H1 (cell line): ENCODE measurements around the gene SLC7A14. TPM values are rescaled to one million over a fixed set of nuclear protein-coding genes. Genes with fewer than 3 reads are reported as not detected.

ENCODE experiments used
- CTCF ChIA-PET: fragments of 300-600 bp; sonication (Branson Sonifier 250); formaldehyde crosslinking; loops from one replicate; lab custom pipeline; 2021; ENCODE audit not compliant: partially characterized antibody; lab: Charles Lee
- POLR2A ChIA-PET: fragments of 300-600 bp; sonication (Branson Sonifier 250); formaldehyde crosslinking; loops from one replicate; lab custom pipeline; 2021; ENCODE audit warnings: inconsistent platforms; ENCODE audit not compliant: partially characterized antibody; lab: Charles Lee
- DNase-seq, 2 experiments: peaks; one replicate each; pipeline versions ENCODE4 v3.0.0 to v3.0.0-alpha.2; 2010 to 2022; ENCODE audit warnings: low spot score in 2 of 2, low read depth in 1 of 2, mixed read lengths in 1 of 2
- FAIRE-seq: peaks from 2 replicates; lab custom pipeline; 2011; peaks lifted over from hg19 to GRCh38; lab: Jason Lieb, UNC
- H2AFZ ChIP-seq: 2 replicates; pipeline ENCODE4 v1.8.1; 2012; ENCODE audit warnings: low read length, inconsistent platforms
- H2AK5ac ChIP-seq: 2 replicates; pipeline ENCODE4 v1.6.1; 2013; ENCODE audit warnings: low read depth, low read length
- H2BK120ac ChIP-seq: replicated peaks from 2 replicates; pipeline ENCODE3; 2013; ENCODE audit warnings: low read depth, low read length, inconsistent platforms
- H2BK12ac ChIP-seq: 2 replicates; pipeline ENCODE4 v1.6.1; 2013; ENCODE audit warnings: low read depth, low read length
- H2BK15ac ChIP-seq: 2 replicates; pipeline ENCODE4 v1.6.1; 2013; ENCODE audit warnings: low read length
- H2BK20ac ChIP-seq: 2 replicates; pipeline ENCODE4 v1.6.1; 2013; ENCODE audit warnings: low read length
- H2BK5ac ChIP-seq: 2 replicates; pipeline ENCODE4 v1.6.1; 2013; ENCODE audit warnings: low read depth, low read length
- H3K14ac ChIP-seq: 2 replicates; pipeline ENCODE4 v1.6.1; 2013; ENCODE audit warnings: inconsistent platforms; ENCODE audit not compliant: insufficient read length
- H3K18ac ChIP-seq: 2 replicates; pipeline ENCODE4 v1.6.1; 2013; ENCODE audit warnings: low read length; ENCODE audit errors: extremely low read depth
- H3K23ac ChIP-seq: 2 replicates; pipeline ENCODE4 v1.6.1; 2013; ENCODE audit warnings: inconsistent platforms; ENCODE audit not compliant: insufficient read length
- H3K23me2 ChIP-seq: 2 replicates; pipeline ENCODE4 v1.6.1; 2013; ENCODE audit warnings: low read depth, low read length
- H3K27ac ChIP-seq: 2 replicates; pipeline ENCODE4 v1.6.1; 2011; ENCODE audit warnings: low read depth, low read length, inconsistent platforms
- H3K27me3 ChIP-seq, 4 experiments: replicated peaks in 1 of 4; 1 replicate in 1 of 4; 2 replicates in 3 of 4; pipeline versions ENCODE4 v1.6.1 to v1.8.1; 2011 to 2013; ENCODE audit warnings: low read length in 3 of 4, mild to moderate bottlenecking in 3 of 4, inconsistent platforms in 2 of 4, mixed read lengths in 2 of 4, moderate library complexity in 1 of 4; ENCODE audit not compliant: control insufficient read depth in 3 of 4, insufficient read depth in 3 of 4; ENCODE audit errors: extremely low read depth in 1 of 4
- H3K36me3 ChIP-seq, 4 experiments: 2 replicates each; pipeline versions ENCODE4 v1.6.1 to v1.8.1; 2011 to 2013; ENCODE audit warnings: mild to moderate bottlenecking in 4 of 4, low read length in 3 of 4, moderate library complexity in 2 of 4, control low read depth in 1 of 4, inconsistent platforms in 1 of 4; ENCODE audit not compliant: insufficient read depth in 4 of 4, control insufficient read depth in 2 of 4
- H3K4ac ChIP-seq: replicated peaks from 2 replicates; pipeline ENCODE3; 2013; ENCODE audit warnings: low read length, low read depth, mixed read lengths, inconsistent platforms; ENCODE audit not compliant: insufficient read length
- H3K4me1 ChIP-seq, 4 experiments: replicated peaks in 1 of 4; 1 replicate in 1 of 4; 2 replicates in 3 of 4; pipeline versions ENCODE4 v1.6.1 to v1.8.1; 2011 to 2013; ENCODE audit warnings: low read length in 3 of 4, inconsistent platforms in 2 of 4, mixed read lengths in 1 of 4; ENCODE audit not compliant: insufficient read depth in 4 of 4, control insufficient read depth in 3 of 4
- H3K4me2 ChIP-seq, 2 experiments: 2 replicates each; pipeline versions ENCODE4 v1.6.1 to v1.8.1; 2011 to 2013; ENCODE audit warnings: low read depth in 2 of 2, low read length in 2 of 2, control low read depth in 1 of 2, inconsistent platforms in 1 of 2, mild to moderate bottlenecking in 1 of 2; ENCODE audit not compliant: insufficient read depth in 1 of 2
- H3K4me3 ChIP-seq, 4 experiments: fragments of 200-600, 300-600 bp in 1 of 4; sonication (generic), shearing (Covaris generic), sonication (Bioruptor Twin) in 1 of 4; 2 replicates each; pipeline versions ENCODE4 v1.5.1 to v1.8.1; 2011 to 2016; ENCODE audit warnings: low read length in 4 of 4, low read depth in 3 of 4, control low read depth in 2 of 4, inconsistent platforms in 2 of 4, mild to moderate bottlenecking in 2 of 4, mixed read lengths in 1 of 4, moderate library complexity in 1 of 4; ENCODE audit not compliant: insufficient read depth in 2 of 4; ENCODE audit errors: extremely low read depth in 1 of 4
- H3K56ac ChIP-seq: replicated peaks from 2 replicates; pipeline ENCODE3; 2013; ENCODE audit warnings: low read depth, mild to moderate bottlenecking, mixed read lengths, low read length, inconsistent platforms; ENCODE audit not compliant: insufficient read length
- H3K79me1 ChIP-seq: 2 replicates; pipeline ENCODE4 v1.6.1; 2013; ENCODE audit warnings: low read depth, low read length, control low read depth
- H3K79me2 ChIP-seq, 2 experiments: 2 replicates each; pipeline versions ENCODE4 v1.6.1 to v1.8.1; 2012 to 2013; ENCODE audit warnings: low read length in 2 of 2, mild to moderate bottlenecking in 2 of 2, inconsistent platforms in 1 of 2; ENCODE audit not compliant: insufficient read depth in 2 of 2, control insufficient read depth in 1 of 2
- H3K9ac ChIP-seq, 4 experiments: replicated peaks in 1 of 4; 1 replicate in 1 of 4; 2 replicates in 3 of 4; pipeline versions ENCODE4 v1.6.1 to v1.8.1; 2011 to 2013; ENCODE audit warnings: low read depth in 3 of 4, low read length in 3 of 4, control low read depth in 2 of 4, mild to moderate bottlenecking in 2 of 4, moderate library complexity in 2 of 4, inconsistent platforms in 1 of 4; ENCODE audit errors: extremely low read depth in 1 of 4
- H3K9me3 ChIP-seq, 2 experiments: 2 replicates each; pipeline versions ENCODE4 v1.6.1 to v1.8.1; 2012 to 2013; ENCODE audit warnings: mild to moderate bottlenecking in 2 of 2, moderate library complexity in 2 of 2, control low read depth in 1 of 2, inconsistent platforms in 1 of 2, low read depth in 1 of 2, low read length in 1 of 2, mixed read lengths in 1 of 2; ENCODE audit not compliant: insufficient read depth in 2 of 2
- H4K20me1 ChIP-seq, 2 experiments: replicated peaks in 1 of 2; 2 replicates each; pipeline versions ENCODE3 to v1.8.1; 2011 to 2013; ENCODE audit warnings: inconsistent platforms in 2 of 2, low read length in 2 of 2, mild to moderate bottlenecking in 1 of 2; ENCODE audit not compliant: insufficient read depth in 2 of 2, control insufficient read depth in 1 of 2
- H4K5ac ChIP-seq: 2 replicates; pipeline ENCODE4 v1.6.1; 2013; ENCODE audit warnings: low read length, low read depth, mixed read lengths, inconsistent platforms; ENCODE audit not compliant: insufficient read length
- H4K8ac ChIP-seq: 2 replicates; pipeline ENCODE4 v1.8.0; 2013; ENCODE audit warnings: mild to moderate bottlenecking, moderate library complexity, low read length, inconsistent platforms; ENCODE audit not compliant: insufficient read depth; ENCODE audit errors: extremely low read depth
- H4K91ac ChIP-seq: replicated peaks from 2 replicates; pipeline ENCODE3; 2013; ENCODE audit warnings: low read length, mixed read lengths, inconsistent platforms; ENCODE audit not compliant: insufficient read length
- ATF3 ChIP-seq: IDR thresholded peaks from 2 replicates; pipeline ENCODE4 v1.6.1; 2011; ENCODE audit warnings: low read depth, mild to moderate bottlenecking, low read length; ENCODE audit not compliant: insufficient read depth
- BRCA1 ChIP-seq: IDR thresholded peaks from 2 replicates; pipeline ENCODE4 v1.6.1; 2012; ENCODE audit warnings: low read depth, low read length, improper control_type of control experiment
- CEBPB ChIP-seq: IDR thresholded peaks from 2 replicates; pipeline ENCODE4 v1.6.1; 2012; ENCODE audit warnings: low read depth, low read length
- CHD2 ChIP-seq: IDR thresholded peaks from 2 replicates; pipeline ENCODE4 v1.6.1; 2012; ENCODE audit warnings: low read length, improper control_type of control experiment
- CTBP2 ChIP-seq: IDR thresholded peaks from 2 replicates; pipeline ENCODE4 v1.7.0; 2011; ENCODE audit warnings: borderline replicate concordance, mild to moderate bottlenecking, moderate library complexity, mixed read lengths, low read length; ENCODE audit not compliant: insufficient read depth, insufficient read length
- JUN ChIP-seq: IDR thresholded peaks from 2 replicates; pipeline ENCODE4 v1.6.1; 2011; ENCODE audit warnings: low read depth, mild to moderate bottlenecking, improper control_type of control experiment, low read length
- KDM5A ChIP-seq: fragments of 200-600 bp; IDR thresholded peaks from 2 replicates; pipeline ENCODE4 v1.7.1; 2012; ENCODE audit warnings: mild to moderate bottlenecking, low read length, inconsistent platforms, mixed read lengths
- PHF8 ChIP-seq: fragments of 200-600 bp; sonication (generic); conservative IDR thresholded peaks from 2 replicates; pipeline ENCODE4 v1.7.1; 2012; ENCODE audit warnings: low read depth, mild to moderate bottlenecking, inconsistent platforms, low read length, moderate library complexity
- RBBP5 ChIP-seq: IDR thresholded peaks from 2 replicates; pipeline ENCODE4 v1.7.1; 2012; ENCODE audit warnings: low read depth, mild to moderate bottlenecking, inconsistent platforms, low read length, moderate library complexity, borderline replicate concordance
- SIRT6 ChIP-seq: IDR thresholded peaks from one replicate; pipeline ENCODE4 v1.7.1; 2012; ENCODE audit warnings: low read length, inconsistent platforms
- SUZ12 ChIP-seq: fragments of 200-600 bp; sonication (generic); IDR thresholded peaks from 2 replicates; pipeline ENCODE4 v1.6.1; 2012; ENCODE audit warnings: mild to moderate bottlenecking, inconsistent platforms, low read length, moderate library complexity, mixed read lengths
- WGBS, 2 experiments: shearing (Covaris generic) in 1 of 2; methylation state at CpG; one replicate each; pipeline versions ENCODE4 v1.1.6 to v1.1.7; 2013 to 2015; ENCODE audit warnings: low lambda C conversion rate in 2 of 2, mixed read lengths in 2 of 2, inconsistent platforms in 1 of 2, low coverage in 1 of 2, missing lambda C conversion rate in 1 of 2; ENCODE audit not compliant: insufficient replicate concordance in 2 of 2, insufficient coverage in 1 of 2, insufficient read length in 1 of 2; ENCODE audit errors: extremely low coverage in 1 of 2, missing lambda C conversion rate in 1 of 2; 5-methylcytosine and 5-hydroxymethylcytosine counted together
- polyA plus RNA-seq, 7 experiments: library from polyadenylated mRNA; depleted of rRNA in 3 of 7; stranded (reverse) in 5 of 7; unstranded in 2 of 7; fragments of >200 nt in 5 of 7; fragments of 200-250 nt in 2 of 7; gene quantifications; 1 replicate in 5 of 7; 2 replicates in 1 of 7; 4 replicates in 1 of 7; pipeline versions ENCODE4 v1.2.1 to v1.2.3, GENCODE V29; 2011 to 2013; ENCODE audit warnings: missing spikeins in 2 of 7, mixed read lengths in 2 of 7
- total RNA-seq: library from RNA; stranded (reverse); fragmentation: NEBNext Ultra II Directional; extraction: Animal tissue kit (Norgen Biotek cat#: 25700); gene quantifications from 2 replicates; pipeline ENCODE4 v1.2.1, GENCODE V29; 2021

Gene SLC7A14
- total and polyA plus RNA-seq, 2 of the 8 experiments (the other 6 are each of a cell fraction or from before 2014, with no cell fraction given) = 0.21 to 0.95 TPM

GRCh38 chr3:170470063-170471016 lies 115.5 kb downstream of the SLC7A14 start:
- Histone ChIP-seq H3K4me2 (0 out of 4 replicates have a peak overlapping the region, but pooled peaks of 1 of the 2 experiments have one; percentile 4), H3K23me2 (no peaks in the 10 kb centered on the region), H2BK20ac (no peak overlapping the region), H2BK12ac (no peak overlapping the region), H2AFZ (peak overlapping the region; percentile 85), H3K9me3 (no peaks in the 10 kb centered on the region), H3K79me1 (no peaks in the 10 kb centered on the region), H3K9ac (no peak overlapping the region), H4K8ac (no peak overlapping the region), H3K4me1 (peaks cover 0 to 6% (median 0%) of the 10 kb centered on the region in 4 experiments; a peak in 1 of 7 replicates), H4K20me1 (no peaks in the 10 kb centered on the region), H3K4ac (no peak overlapping the region), H2BK5ac (no peak overlapping the region), H3K27me3 (no peaks in the 10 kb centered on the region), H3K27ac (no peak overlapping the region; the same call in 1 of the 2 replicates), H2AK5ac (no peak overlapping the region), H3K23ac (no peak overlapping the region), H3K56ac (no peak overlapping the region), H2BK15ac (no peak overlapping the region), H4K91ac (no peak overlapping the region), H2BK120ac (no peak overlapping the region), H3K79me2 (no peaks in the 10 kb centered on the region), H3K18ac (no peak overlapping the region), H3K14ac (no peak overlapping the region), H3K36me3 (no peaks in the 10 kb centered on the region), H3K4me3 (no peak overlapping the region), H4K5ac (no peak overlapping the region)
- 87% methylated on average over 8 of the region's 9 CpGs; no CpG with 5 or more reads in 1 of the 2 experiments for WGBS, 2 experiments
- FAIRE-seq = no peak
- ChIA-PET POLR2A (interaction anchor here (0.8 kb wide), 1 partner anchor 53 kb away, joined by 3 read pairs; no protein-coding TSS in a partner anchor), CTCF (interaction anchor here (0.7 to 2.1 kb wide), 5 partner anchors 25 to 341 kb away, joined by 3 to 6 read pairs (median 3); no protein-coding TSS in a partner anchor)
- peak in 1 of 2 experiments; percentile 26 for DNase-seq
- TF ChIP-seq CTBP2 (no peak), JUN (no peak), SUZ12 (no peak), CHD2 (no peak), RBBP5 (no peak), PHF8 (no peak), CEBPB (no peak), KDM5A (no peak), ATF3 (no peak), SIRT6 (no peak), BRCA1 (no peak)
